Measurements from ENCODE around the gene RMRP.
A peak's percentile ranks its signal among the peaks of the same experiment; 100 is the strongest.

The RMRP gene

DNA sequence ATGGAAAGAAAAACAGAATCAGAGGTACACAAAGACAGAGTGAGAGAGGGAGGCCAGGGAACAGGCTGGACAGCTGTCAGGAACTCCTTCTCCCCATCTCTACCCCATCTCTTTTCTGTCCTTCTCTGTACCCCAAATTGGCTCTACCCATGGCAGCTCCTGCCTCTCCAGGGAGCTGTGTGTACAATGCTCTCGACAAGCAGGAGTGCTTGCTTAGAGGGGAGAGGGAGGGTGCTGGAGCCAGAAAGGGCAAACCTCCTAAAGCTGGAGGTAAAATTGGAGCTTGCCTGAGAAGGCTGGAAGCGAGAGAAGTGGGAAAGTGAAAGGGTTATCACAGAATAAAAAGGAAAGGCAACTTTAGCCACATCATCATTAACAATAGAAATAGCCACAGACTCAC lies 25.5 kb upstream of the RMRP start:
- Histone ChIP-seq H3K79me1 (ENCODE audit: low read depth, low read length) (peaks cover 2% of the 10 kb centered on the region), H2BK120ac (ENCODE audit: low read depth, low read length) (no peak overlapping the region), H3K36me3 (replicated peaks in 1 of 2; ENCODE audit: control insufficient read depth in 2 of 2, insufficient read depth in 2 of 2, low read length in 2 of 2) (peaks cover 19 to 35% of the 10 kb centered on the region in 2 donors), H4K8ac (ENCODE audit: low read depth, low read length) (no peak overlapping the region), H3K14ac (ENCODE audit: low read length) (no peak overlapping the region), H3K4me2 (ENCODE audit: insufficient read depth, low read length, poor library complexity, severe bottlenecking) (no peak overlapping the region), H3K9ac (ENCODE audit: low read depth, low read length, poor library complexity) (no peak overlapping the region), H4K91ac (ENCODE audit: low read depth, low read length, poor library complexity) (no peak overlapping the region), H3K4ac (ENCODE audit: low read length) (no peak overlapping the region), H3K27me3 (ENCODE audit: control insufficient read depth in 3 of 3, insufficient read depth in 3 of 3, low read depth in 1 of 3, low read length in 3 of 3) (no peaks in the 10 kb centered on the region), H3K23ac (ENCODE audit: low read depth, low read length, poor library complexity) (no peak overlapping the region), H2BK15ac (ENCODE audit: low read length) (no peak overlapping the region), H3K27ac (replicated peaks; ENCODE audit: low read length) (no peak overlapping the region), H2AK5ac (ENCODE audit: low read depth, low read length) (no peak overlapping the region), H3K9me3 (replicated peaks in 1 of 2; ENCODE audit: control insufficient read depth in 2 of 2, insufficient read depth in 1 of 2, low read depth in 1 of 2, low read length in 2 of 2) (no peaks in the 10 kb centered on the region), H3K18ac (ENCODE audit: low read length) (no peak overlapping the region), H2AFZ (ENCODE audit: low read length) (no peak overlapping the region), H2BK5ac (ENCODE audit: low read length) (no peak overlapping the region), H3K4me1 (ENCODE audit: control insufficient read depth in 2 of 2, insufficient read depth in 1 of 2, low read depth in 1 of 2, low read length in 2 of 2) (peaks cover 0 to 22% of the 10 kb centered on the region in 2 donors), H3K4me3 (ENCODE audit: low read length in 2 of 2) (no peak overlapping the region), H2BK12ac (ENCODE audit: low read length) (no peak overlapping the region)
- no CpG with 5 or more reads among the region's 2 CpGs for WGBS, 2 donors (ENCODE audit: extremely low coverage in 2 of 2, insufficient read length in 2 of 2, insufficient replicate concordance in 1 of 2)
- DNase-seq (ENCODE audit: low spot score) = no peak

DNA sequence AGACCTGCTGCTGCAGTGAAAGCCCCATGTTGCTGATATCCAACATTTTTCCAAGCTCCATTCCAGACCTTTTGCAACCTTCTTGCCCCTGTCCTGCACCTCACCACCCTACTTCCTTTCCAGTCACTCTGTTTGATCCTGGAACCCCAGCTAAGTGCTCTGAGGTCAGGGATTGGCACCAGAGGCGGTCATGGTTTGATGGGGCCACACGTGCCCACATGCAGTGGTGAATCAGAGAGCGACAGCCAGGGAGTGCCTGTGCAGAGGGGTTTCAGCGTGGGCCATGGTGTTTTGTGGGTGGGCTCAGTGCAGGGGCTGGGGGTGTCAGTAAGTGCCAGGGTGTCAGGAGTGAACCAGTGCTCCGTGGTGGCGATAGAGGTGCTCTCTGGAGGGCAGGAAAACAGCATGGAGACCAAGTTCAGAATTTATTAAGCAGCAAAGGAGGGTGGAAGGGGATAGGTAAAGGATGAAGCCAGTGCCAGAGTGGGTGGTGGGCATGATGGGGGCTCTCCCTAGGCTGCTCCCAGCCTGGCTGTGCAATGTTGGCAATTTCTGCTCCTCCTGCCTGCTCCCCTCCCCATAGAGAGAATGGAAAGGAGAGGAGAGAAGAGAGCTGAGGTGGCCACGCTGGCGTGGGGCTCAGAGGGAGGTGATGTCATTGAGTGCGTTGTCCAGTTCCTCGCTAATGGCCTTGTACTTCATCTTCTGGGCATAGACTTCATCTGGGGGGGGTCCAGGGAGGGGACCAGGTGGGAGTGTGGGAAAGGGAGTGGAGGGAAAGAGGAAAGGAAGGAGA lies 24.9 kb upstream of the RMRP start:
- no peak overlapping the region for H3K9ac ChIP-seq (ENCODE audit: low read depth, low read length, poor library complexity)
- no peak overlapping the region for H2AK5ac ChIP-seq (ENCODE audit: low read depth, low read length)
- H3K23ac ChIP-seq (ENCODE audit: low read depth, low read length, poor library complexity) = peak overlapping the region; percentile 29
- no peak overlapping the region for H3K27ac ChIP-seq (replicated peaks; ENCODE audit: low read length)
- no peak overlapping the region for H2BK15ac ChIP-seq (ENCODE audit: low read length)
- WGBS, 2 donors (ENCODE audit: extremely low coverage in 2 of 2, insufficient read length in 2 of 2, insufficient replicate concordance in 1 of 2) = no CpG with 5 or more reads among the region's 10 CpGs
- peaks cover 0 to 17% of the 10 kb centered on the region in 2 donors for H3K4me1 ChIP-seq (ENCODE audit: control insufficient read depth in 2 of 2, insufficient read depth in 1 of 2, low read depth in 1 of 2, low read length in 2 of 2)
- no peak for DNase-seq (ENCODE audit: low spot score)
- H4K8ac ChIP-seq (ENCODE audit: low read depth, low read length) = no peak overlapping the region
- H3K27me3 ChIP-seq (ENCODE audit: control insufficient read depth in 3 of 3, insufficient read depth in 3 of 3, low read depth in 1 of 3, low read length in 3 of 3) = no peaks in the 10 kb centered on the region
- H3K36me3 ChIP-seq (replicated peaks in 1 of 2; ENCODE audit: control insufficient read depth in 2 of 2, insufficient read depth in 2 of 2, low read length in 2 of 2) = peaks cover 19 to 35% of the 10 kb centered on the region in 2 donors
- no peak overlapping the region for H3K4me2 ChIP-seq (ENCODE audit: insufficient read depth, low read length, poor library complexity, severe bottlenecking)
- H3K4me3 ChIP-seq (ENCODE audit: low read length in 2 of 2) = no peak overlapping the region
- no peaks in the 10 kb centered on the region for H3K79me1 ChIP-seq (ENCODE audit: low read depth, low read length)
- no peak overlapping the region for H3K18ac ChIP-seq (ENCODE audit: low read length)
- H3K14ac ChIP-seq (ENCODE audit: low read length) = no peak overlapping the region
- no peak overlapping the region for H3K4ac ChIP-seq (ENCODE audit: low read length)
- H2BK12ac ChIP-seq (ENCODE audit: low read length) = no peak overlapping the region
- no peak overlapping the region for H2AFZ ChIP-seq (ENCODE audit: low read length)
- H3K9me3 ChIP-seq (replicated peaks in 1 of 2; ENCODE audit: control insufficient read depth in 2 of 2, insufficient read depth in 1 of 2, low read depth in 1 of 2, low read length in 2 of 2) = no peaks in the 10 kb centered on the region
- H2BK5ac ChIP-seq (ENCODE audit: low read length) = no peak overlapping the region
- H4K91ac ChIP-seq (ENCODE audit: low read depth, low read length, poor library complexity) = no peak overlapping the region
- no peak overlapping the region for H2BK120ac ChIP-seq (ENCODE audit: low read depth, low read length)

DNA sequence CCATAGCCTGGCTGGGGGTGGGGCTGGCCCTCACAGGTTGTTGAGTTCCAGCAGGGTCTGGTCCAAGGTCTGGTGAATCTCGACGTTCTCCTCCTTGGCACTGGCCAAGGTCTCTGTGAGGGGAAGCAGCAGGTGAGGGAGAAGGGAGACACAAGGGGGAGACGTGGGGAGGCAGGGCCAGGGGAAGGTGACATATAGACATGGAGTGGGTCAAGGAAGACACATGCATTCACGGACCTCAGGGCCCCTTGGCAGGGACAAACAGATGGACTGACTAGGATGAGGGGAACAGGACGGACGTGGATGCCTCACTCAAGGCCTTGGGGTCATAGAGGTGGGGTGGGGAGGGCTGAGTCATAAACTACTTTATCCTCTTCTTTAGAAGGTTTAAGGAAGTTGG lies 24.2 kb upstream of the RMRP start:
- Histone ChIP-seq H2BK15ac (ENCODE audit: low read length) (no peak overlapping the region), H3K23ac (ENCODE audit: low read depth, low read length, poor library complexity) (no peak overlapping the region), H3K27ac (replicated peaks; ENCODE audit: low read length) (no peak overlapping the region), H2AFZ (ENCODE audit: low read length) (no peak overlapping the region), H4K8ac (ENCODE audit: low read depth, low read length) (no peak overlapping the region), H3K14ac (ENCODE audit: low read length) (no peak overlapping the region), H2BK12ac (ENCODE audit: low read length) (no peak overlapping the region), H3K18ac (ENCODE audit: low read length) (no peak overlapping the region), H3K36me3 (replicated peaks in 1 of 2; ENCODE audit: control insufficient read depth in 2 of 2, insufficient read depth in 2 of 2, low read length in 2 of 2) (peaks cover 19 to 35% of the 10 kb centered on the region in 2 donors), H2AK5ac (ENCODE audit: low read depth, low read length) (no peak overlapping the region), H2BK5ac (ENCODE audit: low read length) (no peak overlapping the region), H2BK120ac (ENCODE audit: low read depth, low read length) (no peak overlapping the region), H4K91ac (ENCODE audit: low read depth, low read length, poor library complexity) (no peak overlapping the region), H3K27me3 (ENCODE audit: control insufficient read depth in 3 of 3, insufficient read depth in 3 of 3, low read depth in 1 of 3, low read length in 3 of 3) (no peaks in the 10 kb centered on the region), H3K4ac (ENCODE audit: low read length) (no peak overlapping the region), H3K79me1 (ENCODE audit: low read depth, low read length) (no peaks in the 10 kb centered on the region), H3K9ac (ENCODE audit: low read depth, low read length, poor library complexity) (no peak overlapping the region), H3K9me3 (replicated peaks in 1 of 2; ENCODE audit: control insufficient read depth in 2 of 2, insufficient read depth in 1 of 2, low read depth in 1 of 2, low read length in 2 of 2) (no peaks in the 10 kb centered on the region), H3K4me2 (ENCODE audit: insufficient read depth, low read length, poor library complexity, severe bottlenecking) (no peak overlapping the region), H3K4me1 (ENCODE audit: control insufficient read depth in 2 of 2, insufficient read depth in 1 of 2, low read depth in 1 of 2, low read length in 2 of 2) (peaks cover 0 to 13% of the 10 kb centered on the region in 2 donors), H3K4me3 (ENCODE audit: low read length in 2 of 2) (no peak overlapping the region)
- WGBS, 2 donors (ENCODE audit: extremely low coverage in 2 of 2, insufficient read length in 2 of 2, insufficient replicate concordance in 1 of 2) = no CpG with 5 or more reads among the region's 6 CpGs
- no peak for DNase-seq (ENCODE audit: low spot score)

DNA sequence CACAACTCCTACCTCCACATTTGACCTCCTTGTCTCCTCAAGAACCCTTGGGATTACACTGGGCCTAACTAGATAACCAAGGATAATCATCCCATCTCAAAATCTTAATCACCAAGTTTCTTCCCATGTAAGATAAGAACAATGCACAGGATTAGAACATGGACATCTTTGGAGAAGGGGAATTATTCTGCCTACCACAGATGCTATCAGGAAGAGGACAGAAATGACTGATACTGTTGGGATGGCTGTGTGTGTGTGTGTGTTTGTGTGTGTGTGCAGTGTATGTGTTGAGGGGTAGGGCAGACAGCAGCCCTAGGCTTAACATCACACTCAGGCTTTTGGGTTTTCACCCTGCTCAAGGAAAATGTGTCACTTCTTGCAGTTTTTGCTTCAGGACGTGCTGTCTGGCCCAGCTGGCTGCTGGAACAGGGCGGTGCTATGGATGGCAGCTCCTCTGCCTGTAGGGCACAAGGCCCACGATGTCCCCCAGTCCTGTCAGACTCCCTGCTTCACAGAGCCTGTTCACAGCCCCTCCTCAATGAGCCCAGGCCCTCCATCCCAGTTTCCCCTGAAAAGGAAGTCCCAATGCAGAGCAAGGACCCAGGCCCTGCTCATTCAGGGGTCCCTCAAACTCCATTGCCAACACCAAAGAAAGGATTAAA lies 23.7 kb upstream of the RMRP start:
- Histone ChIP-seq H2BK15ac (ENCODE audit: low read length) (no peak overlapping the region), H4K8ac (ENCODE audit: low read depth, low read length) (no peak overlapping the region), H2BK5ac (ENCODE audit: low read length) (no peak overlapping the region), H3K79me1 (ENCODE audit: low read depth, low read length) (no peaks in the 10 kb centered on the region), H2BK120ac (ENCODE audit: low read depth, low read length) (no peak overlapping the region), H3K23ac (ENCODE audit: low read depth, low read length, poor library complexity) (peak overlapping the region; percentile 45), H3K4me1 (ENCODE audit: control insufficient read depth in 2 of 2, insufficient read depth in 1 of 2, low read depth in 1 of 2, low read length in 2 of 2) (peaks cover 0 to 14% of the 10 kb centered on the region in 2 donors), H2AK5ac (ENCODE audit: low read depth, low read length) (no peak overlapping the region), H3K27me3 (ENCODE audit: control insufficient read depth in 3 of 3, insufficient read depth in 3 of 3, low read depth in 1 of 3, low read length in 3 of 3) (peaks cover 0 to 2% (median 0%) of the 10 kb centered on the region in 3 experiments), H3K9me3 (replicated peaks in 1 of 2; ENCODE audit: control insufficient read depth in 2 of 2, insufficient read depth in 1 of 2, low read depth in 1 of 2, low read length in 2 of 2) (no peaks in the 10 kb centered on the region), H3K4me2 (ENCODE audit: insufficient read depth, low read length, poor library complexity, severe bottlenecking) (no peak overlapping the region), H2BK12ac (ENCODE audit: low read length) (no peak overlapping the region), H4K91ac (ENCODE audit: low read depth, low read length, poor library complexity) (no peak overlapping the region), H2AFZ (ENCODE audit: low read length) (no peak overlapping the region), H3K27ac (replicated peaks; ENCODE audit: low read length) (no peak overlapping the region), H3K18ac (ENCODE audit: low read length) (no peak overlapping the region), H3K9ac (ENCODE audit: low read depth, low read length, poor library complexity) (peak overlapping the region; percentile 50), H3K4me3 (ENCODE audit: low read length in 2 of 2) (peak overlapping the region in 1 of 2 donors; percentile 9), H3K36me3 (replicated peaks in 1 of 2; ENCODE audit: control insufficient read depth in 2 of 2, insufficient read depth in 2 of 2, low read length in 2 of 2) (peaks cover 19 to 35% of the 10 kb centered on the region in 2 donors), H3K14ac (ENCODE audit: low read length) (no peak overlapping the region), H3K4ac (ENCODE audit: low read length) (no peak overlapping the region)
- DNase-seq (ENCODE audit: low spot score) = no peak
- no CpG with 5 or more reads among the region's 3 CpGs for WGBS, 2 donors (ENCODE audit: extremely low coverage in 2 of 2, insufficient read length in 2 of 2, insufficient replicate concordance in 1 of 2)

Measured in neuronal stem cell (in vitro differentiated cells).